ENCODE results near the gene STAB2.

The STAB2 gene

DNA sequence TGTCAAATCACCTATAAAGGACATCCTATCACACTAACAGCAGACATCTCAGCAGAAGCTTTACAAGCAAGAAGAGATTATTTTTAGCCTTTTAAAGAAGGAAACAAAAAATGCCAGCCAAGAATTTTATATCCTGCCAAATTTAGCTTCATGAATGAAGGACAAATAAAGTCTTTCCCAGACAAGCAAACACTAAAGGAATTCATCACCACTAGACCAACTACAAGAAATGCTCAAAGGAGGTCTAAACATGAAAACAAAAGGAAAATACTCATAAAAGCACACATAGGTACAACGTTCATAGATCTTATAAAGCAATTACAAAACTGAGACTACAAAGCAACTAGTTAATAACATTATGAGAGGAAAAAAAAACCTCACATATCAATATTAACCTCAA is 20.7 kb upstream of the STAB2 start:
- H3K4me3 ChIP-seq (ENCODE audit: low read depth, low read length), result no peak overlapping the region

DNA sequence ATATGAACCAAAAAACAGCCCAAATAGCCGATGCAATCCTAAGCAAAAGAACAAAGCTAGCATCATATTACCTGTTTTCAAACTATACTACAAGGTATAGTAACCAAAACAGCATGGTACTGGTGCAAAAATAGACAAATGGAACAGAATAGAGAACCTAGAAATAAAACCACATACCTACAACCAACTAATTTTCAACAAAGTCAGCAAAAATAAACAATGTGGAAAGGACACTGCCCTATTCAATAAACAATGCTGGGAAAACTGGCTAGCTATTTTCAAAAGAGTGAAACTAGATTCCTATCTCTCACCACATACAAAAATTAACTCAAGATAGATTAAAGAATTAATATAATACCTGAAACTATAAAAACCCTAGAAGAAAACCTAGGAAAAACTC is 17.8 kb upstream of the STAB2 start:
- TF ChIP-seq, protein P1, sequence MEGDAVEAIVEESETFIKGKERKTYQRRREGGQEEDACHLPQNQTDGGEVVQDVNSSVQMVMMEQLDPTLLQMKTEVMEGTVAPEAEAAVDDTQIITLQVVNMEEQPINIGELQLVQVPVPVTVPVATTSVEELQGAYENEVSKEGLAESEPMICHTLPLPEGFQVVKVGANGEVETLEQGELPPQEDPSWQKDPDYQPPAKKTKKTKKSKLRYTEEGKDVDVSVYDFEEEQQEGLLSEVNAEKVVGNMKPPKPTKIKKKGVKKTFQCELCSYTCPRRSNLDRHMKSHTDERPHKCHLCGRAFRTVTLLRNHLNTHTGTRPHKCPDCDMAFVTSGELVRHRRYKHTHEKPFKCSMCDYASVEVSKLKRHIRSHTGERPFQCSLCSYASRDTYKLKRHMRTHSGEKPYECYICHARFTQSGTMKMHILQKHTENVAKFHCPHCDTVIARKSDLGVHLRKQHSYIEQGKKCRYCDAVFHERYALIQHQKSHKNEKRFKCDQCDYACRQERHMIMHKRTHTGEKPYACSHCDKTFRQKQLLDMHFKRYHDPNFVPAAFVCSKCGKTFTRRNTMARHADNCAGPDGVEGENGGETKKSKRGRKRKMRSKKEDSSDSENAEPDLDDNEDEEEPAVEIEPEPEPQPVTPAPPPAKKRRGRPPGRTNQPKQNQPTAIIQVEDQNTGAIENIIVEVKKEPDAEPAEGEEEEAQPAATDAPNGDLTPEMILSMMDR (IDR thresholded peaks at IDR 0.05; ENCODE audit: low read depth, low read length), result no peak
- H3K4me3 ChIP-seq (ENCODE audit: low read depth, low read length), result no peak overlapping the region

More for the DNA sequence above, 20.7 kb upstream of the STAB2 start:
- TF ChIP-seq, protein P1 (IDR thresholded peaks at IDR 0.05; ENCODE audit: low read depth, low read length), result no peak

DNA sequence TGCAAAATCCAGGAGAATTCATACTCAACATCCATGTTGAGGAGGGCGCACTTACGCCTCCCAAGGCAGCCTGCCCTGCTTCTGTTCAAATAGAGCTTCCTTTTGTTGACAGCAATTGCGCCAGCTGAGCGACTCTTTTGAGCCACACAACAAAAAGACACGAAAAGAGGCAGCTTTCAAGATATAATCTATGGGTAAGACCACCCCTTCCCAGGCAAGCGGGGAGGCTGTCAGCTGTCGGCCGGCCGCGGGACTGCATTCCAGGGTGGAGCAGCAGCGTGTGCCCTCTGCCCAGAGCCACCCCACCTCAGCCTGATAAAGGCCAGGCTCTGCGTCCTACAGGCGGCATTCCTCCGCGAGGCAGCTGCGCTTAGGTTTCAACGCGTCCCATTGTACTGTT is 15.8 kb upstream of the STAB2 start:
- TF ChIP-seq, protein P1 (IDR thresholded peaks at IDR 0.05; ENCODE audit: low read depth, low read length), result no peak
- H3K4me3 ChIP-seq (ENCODE audit: low read depth, low read length), result no peak overlapping the region

DNA sequence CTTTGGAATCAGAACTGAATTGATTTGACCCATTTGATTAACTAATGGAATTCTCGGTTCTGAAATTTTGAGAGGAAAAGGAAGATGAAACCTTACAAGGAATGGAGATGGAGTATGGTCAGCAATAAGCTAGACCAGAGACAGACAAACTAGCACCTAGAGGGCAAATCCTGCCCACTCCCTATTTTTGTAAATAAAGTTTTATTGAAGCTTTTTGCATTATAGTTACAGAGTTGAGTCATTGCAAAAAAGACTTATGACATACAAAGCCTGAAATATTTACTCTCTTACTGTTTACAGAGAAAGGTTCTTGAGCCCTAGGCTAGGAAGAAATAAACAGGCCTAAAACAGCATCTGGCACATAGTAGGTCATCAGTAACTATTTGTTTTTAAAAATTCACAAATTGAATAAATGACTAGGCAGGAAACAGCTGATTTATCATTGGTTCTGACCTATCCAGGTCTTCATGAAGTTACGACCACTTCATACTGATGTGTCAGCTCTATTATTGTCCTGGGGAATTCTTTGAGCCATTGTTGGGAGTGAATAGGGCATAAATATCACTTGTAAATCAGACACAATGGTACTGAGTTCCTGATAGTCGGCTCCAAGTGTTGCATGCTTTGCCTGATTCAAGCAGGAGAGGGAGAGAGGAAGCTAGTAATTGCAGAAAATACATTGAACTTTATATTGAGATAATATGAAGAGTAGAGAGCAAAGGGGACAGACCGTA is 14.6 kb upstream of the STAB2 start:
- TF ChIP-seq, protein P1 (IDR thresholded peaks at IDR 0.05; ENCODE audit: low read depth, low read length), result no peak
- H3K4me3 ChIP-seq (ENCODE audit: low read depth, low read length), result no peak overlapping the region

DNA sequence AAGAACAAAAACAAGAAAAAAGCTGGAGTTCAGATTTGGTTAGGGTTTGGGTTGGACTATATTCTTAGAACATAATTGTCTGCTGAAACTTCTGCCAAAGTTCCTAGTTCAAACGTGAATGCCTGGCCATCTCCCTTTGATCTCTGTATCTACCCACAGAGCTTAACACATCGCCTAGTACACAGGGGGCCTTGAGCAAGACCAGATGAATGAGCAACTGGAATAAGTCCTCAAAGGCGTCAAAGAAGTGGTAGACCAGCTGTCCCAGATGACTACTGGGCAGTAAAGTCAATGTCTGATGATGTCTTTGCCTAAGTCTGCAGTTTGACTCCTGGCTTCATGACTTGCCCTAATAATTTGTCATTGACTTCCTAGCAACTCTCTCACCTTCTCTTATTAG is 13.9 kb upstream of the STAB2 start:
- H3K4me3 ChIP-seq (ENCODE audit: low read depth, low read length), result no peak overlapping the region
- TF ChIP-seq, protein P1 (IDR thresholded peaks at IDR 0.05; ENCODE audit: low read depth, low read length), result no peak

DNA sequence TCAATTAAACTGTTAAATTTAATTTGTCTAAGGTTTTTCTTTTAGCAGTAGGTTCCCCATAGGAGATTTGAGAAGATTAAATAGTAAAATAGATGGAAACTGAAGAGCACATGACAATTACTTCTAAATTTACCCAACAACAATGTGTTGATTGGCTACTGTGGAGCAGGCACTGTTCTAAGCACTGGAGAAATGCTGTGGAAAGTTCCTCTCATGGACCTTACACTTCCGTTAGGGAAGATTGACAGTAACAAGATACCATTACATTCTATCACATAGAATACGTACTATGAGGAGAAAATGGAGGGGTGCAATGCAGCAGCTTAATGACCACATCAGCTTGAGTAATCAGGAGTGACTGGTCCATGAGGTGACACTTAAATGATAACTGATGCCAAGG is 8.1 kb upstream of the STAB2 start:
- H3K4me3 ChIP-seq (ENCODE audit: low read depth, low read length), result no peak overlapping the region
- TF ChIP-seq, protein P1 (IDR thresholded peaks at IDR 0.05; ENCODE audit: low read depth, low read length), result no peak

DNA sequence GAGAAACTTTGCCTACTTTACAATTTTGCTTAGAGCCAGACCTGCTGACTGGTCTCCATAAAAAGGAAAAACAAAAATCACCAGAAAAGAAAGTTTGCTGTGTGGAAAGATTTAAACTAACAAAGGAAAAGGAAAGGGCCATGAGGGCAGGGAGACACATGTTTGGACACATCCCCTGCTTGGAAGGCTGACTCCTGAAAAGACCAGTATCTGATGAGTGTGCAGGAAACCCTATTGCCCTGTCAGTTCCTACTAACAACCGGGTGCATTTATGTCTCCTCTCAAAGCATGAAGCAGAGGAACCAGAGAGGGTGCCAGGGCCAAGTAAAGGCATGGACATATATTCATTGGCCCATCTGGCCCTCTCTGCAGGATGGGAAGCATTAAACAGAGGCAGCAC is 7.0 kb upstream of the STAB2 start:
- TF ChIP-seq, protein P1 (IDR thresholded peaks at IDR 0.05; ENCODE audit: low read depth, low read length), result no peak
- no peak overlapping the region for H3K4me3 ChIP-seq (ENCODE audit: low read depth, low read length)

All from WI38 (cell line).